ENCODE data around the gene GSK3A.

The GSK3A gene

DNA sequence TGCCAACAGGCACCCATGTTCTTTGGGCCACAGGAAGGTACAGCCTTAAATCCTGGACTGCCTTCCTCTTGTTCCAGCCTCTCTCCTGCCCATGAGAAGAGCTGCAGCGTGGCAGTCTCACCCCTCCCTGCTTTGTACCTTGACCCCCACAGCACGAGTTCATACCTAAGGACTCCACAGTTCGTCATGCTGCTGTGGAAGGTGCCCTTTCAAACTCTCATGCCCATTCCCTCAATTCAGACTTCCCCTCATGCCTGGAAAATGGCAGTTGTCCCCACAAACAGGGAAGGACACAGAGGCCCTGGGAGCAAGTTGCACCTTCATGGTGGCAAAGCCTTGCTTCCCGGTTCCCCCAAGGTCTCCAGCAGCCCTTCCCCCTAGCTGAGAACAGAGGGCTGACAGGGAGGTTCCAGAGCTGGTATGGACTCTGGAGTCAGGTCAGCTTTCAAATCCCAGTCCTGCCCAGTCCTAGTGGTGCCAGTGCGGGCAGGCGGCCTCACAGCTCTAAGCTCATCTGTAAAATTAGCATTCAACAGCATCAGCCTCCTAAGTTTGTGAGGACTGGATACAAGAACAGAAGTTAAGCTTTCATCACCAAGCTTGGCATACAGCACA lies 8.6 kb downstream of the GSK3A start:
- Histone ChIP-seq H3K27me3 (ENCODE audit: insufficient read depth, low read length) (no peaks in the 10 kb centered on the region), H3K4me1 (ENCODE audit: control insufficient read depth, insufficient read depth, low read length, unreplicated experiment) (no peaks in the 10 kb centered on the region), H2AFZ (ENCODE audit: low read length, unreplicated experiment) (no peak overlapping the region), H3K79me2 (ENCODE audit: control insufficient read depth, insufficient read depth, low read length, unreplicated experiment) (no peaks in the 10 kb centered on the region), H3K4me3 (ENCODE audit: low read depth, low read length) (no peak overlapping the region), H3K36me3 (ENCODE audit: insufficient read depth, low read length) (0 out of 2 replicates have a peak, but pooled peaks cover 3% of the 10 kb centered on the region), H3K27ac (ENCODE audit: low read depth, low read length) (no peak overlapping the region)

DNA sequence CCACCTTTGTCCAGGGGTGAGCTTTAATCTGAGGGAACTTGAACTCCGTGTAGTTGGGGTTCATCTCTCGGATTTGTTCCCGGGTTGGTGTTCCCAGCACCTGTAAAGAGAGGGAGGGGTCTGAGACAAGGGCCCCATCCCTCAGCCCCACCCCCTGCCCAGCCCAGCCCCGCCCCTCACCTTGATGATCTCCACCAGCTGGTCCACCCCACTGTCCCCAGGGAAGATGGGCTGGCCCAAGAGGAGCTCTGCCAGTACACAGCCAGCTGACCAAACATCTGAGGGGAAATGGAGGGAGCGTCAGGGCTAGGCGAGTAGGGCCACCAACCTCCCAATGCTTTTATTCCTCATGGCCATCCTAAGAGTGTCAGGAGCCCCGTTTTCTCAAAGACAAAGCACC lies 9.3 kb downstream of the GSK3A start:
- no peaks in the 10 kb centered on the region for H3K4me1 ChIP-seq (ENCODE audit: control insufficient read depth, insufficient read depth, low read length, unreplicated experiment)
- H2AFZ ChIP-seq (ENCODE audit: low read length, unreplicated experiment), result no peak overlapping the region
- no peak overlapping the region for H3K4me3 ChIP-seq (ENCODE audit: low read depth, low read length)
- H3K79me2 ChIP-seq (ENCODE audit: control insufficient read depth, insufficient read depth, low read length, unreplicated experiment), result no peaks in the 10 kb centered on the region
- no peaks in the 10 kb centered on the region for H3K27me3 ChIP-seq (ENCODE audit: insufficient read depth, low read length)
- 0 out of 2 replicates have a peak, but pooled peaks cover 3% of the 10 kb centered on the region for H3K36me3 ChIP-seq (ENCODE audit: insufficient read depth, low read length)
- no peak overlapping the region for H3K27ac ChIP-seq (ENCODE audit: low read depth, low read length)

DNA sequence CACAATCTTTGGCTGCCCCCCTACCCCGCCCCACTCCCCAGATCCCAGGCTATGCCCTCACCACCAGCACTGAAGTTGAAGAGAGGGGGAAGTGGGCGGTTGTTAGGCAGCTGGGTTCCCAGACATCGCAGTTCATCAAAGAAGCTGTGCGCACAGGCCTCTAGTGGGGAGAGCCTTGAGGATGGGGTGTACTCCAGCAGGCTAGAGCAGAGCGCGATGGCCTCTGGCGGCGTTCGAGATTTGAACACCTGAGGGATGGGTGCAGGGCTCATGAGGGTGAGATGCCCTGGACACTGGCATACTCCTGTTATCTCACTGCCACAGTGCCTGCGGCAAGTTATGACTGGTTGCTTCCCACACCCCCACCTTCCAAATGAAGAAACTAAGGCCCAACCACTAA lies 10.0 kb downstream of the GSK3A start:
- no peak overlapping the region for H3K27ac ChIP-seq (ENCODE audit: low read depth, low read length)
- 0 out of 2 replicates have a peak, but pooled peaks cover 3% of the 10 kb centered on the region for H3K36me3 ChIP-seq (ENCODE audit: insufficient read depth, low read length)
- no peaks in the 10 kb centered on the region for H3K4me1 ChIP-seq (ENCODE audit: control insufficient read depth, insufficient read depth, low read length, unreplicated experiment)
- no peaks in the 10 kb centered on the region for H3K27me3 ChIP-seq (ENCODE audit: insufficient read depth, low read length)
- H2AFZ ChIP-seq (ENCODE audit: low read length, unreplicated experiment), result no peak overlapping the region
- H3K79me2 ChIP-seq (ENCODE audit: control insufficient read depth, insufficient read depth, low read length, unreplicated experiment), result no peaks in the 10 kb centered on the region
- H3K4me3 ChIP-seq (ENCODE audit: low read depth, low read length), result no peak overlapping the region

DNA sequence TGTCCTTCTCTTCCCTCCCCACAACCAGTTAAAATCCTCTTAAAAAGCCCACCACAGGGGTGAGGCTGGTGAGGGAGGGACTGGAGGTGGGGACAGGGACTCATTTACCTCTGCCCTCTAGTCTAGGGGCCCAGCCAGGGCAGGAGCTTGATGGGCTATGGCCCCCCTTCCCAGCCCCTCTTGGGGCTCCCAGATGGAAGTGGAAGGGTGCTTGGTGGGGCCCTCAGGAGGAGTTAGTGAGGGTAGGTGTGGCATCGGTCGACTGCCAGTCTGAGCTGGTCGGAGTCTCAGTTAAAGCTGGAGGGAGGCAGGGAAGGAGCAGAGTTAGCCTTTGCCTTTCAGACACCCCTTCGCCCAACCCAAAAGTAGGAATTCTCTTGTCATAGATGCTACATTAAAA lies 11.8 kb downstream of the GSK3A start:
- H3K36me3 ChIP-seq (ENCODE audit: insufficient read depth, low read length), result 0 out of 2 replicates have a peak, but pooled peaks cover 3% of the 10 kb centered on the region
- peaks cover 10% of the 10 kb centered on the region for H3K79me2 ChIP-seq (ENCODE audit: control insufficient read depth, insufficient read depth, low read length, unreplicated experiment)
- no peak overlapping the region for H3K27ac ChIP-seq (ENCODE audit: low read depth, low read length)
- H3K27me3 ChIP-seq (ENCODE audit: insufficient read depth, low read length), result no peaks in the 10 kb centered on the region
- no peak overlapping the region for H3K4me3 ChIP-seq (ENCODE audit: low read depth, low read length)
- H3K4me1 ChIP-seq (ENCODE audit: control insufficient read depth, insufficient read depth, low read length, unreplicated experiment), result no peaks in the 10 kb centered on the region
- no peak overlapping the region for H2AFZ ChIP-seq (ENCODE audit: low read length, unreplicated experiment)

DNA sequence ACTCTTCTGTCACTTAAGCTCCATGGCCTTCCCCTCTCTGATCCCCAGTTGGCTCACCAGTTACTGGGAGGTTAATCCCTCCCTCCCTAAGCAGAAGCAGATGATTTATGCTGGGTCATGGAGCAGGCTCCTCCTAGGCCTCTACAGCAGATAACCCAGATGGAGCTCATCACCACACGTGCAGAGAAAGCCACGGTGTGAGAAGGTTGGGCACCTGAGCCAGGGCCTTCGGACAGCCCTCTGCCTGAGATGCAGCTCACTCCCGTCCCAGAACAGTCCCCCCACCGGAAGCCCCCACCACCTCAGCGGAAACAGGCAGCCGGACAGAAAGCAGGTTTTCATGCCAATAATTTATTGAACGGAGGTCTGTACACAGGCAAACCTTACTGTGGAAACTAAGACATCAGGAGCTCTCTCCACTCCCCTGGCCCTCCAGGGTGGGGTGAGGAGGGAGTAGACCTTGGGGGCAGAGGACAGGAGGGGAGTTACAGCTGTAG lies 12.5 kb downstream of the GSK3A start:
- Histone ChIP-seq H3K36me3 (ENCODE audit: insufficient read depth, low read length) (0 out of 2 replicates have a peak, but pooled peaks cover 3% of the 10 kb centered on the region), H3K27ac (ENCODE audit: low read depth, low read length) (no peak overlapping the region; the same call in 1 of the 2 replicates), H3K27me3 (ENCODE audit: insufficient read depth, low read length) (no peaks in the 10 kb centered on the region), H3K4me3 (ENCODE audit: low read depth, low read length) (no peak overlapping the region), H2AFZ (ENCODE audit: low read length, unreplicated experiment) (no peak overlapping the region), H3K4me1 (ENCODE audit: control insufficient read depth, insufficient read depth, low read length, unreplicated experiment) (no peaks in the 10 kb centered on the region), H3K79me2 (ENCODE audit: control insufficient read depth, insufficient read depth, low read length, unreplicated experiment) (peaks cover 10% of the 10 kb centered on the region)

DNA sequence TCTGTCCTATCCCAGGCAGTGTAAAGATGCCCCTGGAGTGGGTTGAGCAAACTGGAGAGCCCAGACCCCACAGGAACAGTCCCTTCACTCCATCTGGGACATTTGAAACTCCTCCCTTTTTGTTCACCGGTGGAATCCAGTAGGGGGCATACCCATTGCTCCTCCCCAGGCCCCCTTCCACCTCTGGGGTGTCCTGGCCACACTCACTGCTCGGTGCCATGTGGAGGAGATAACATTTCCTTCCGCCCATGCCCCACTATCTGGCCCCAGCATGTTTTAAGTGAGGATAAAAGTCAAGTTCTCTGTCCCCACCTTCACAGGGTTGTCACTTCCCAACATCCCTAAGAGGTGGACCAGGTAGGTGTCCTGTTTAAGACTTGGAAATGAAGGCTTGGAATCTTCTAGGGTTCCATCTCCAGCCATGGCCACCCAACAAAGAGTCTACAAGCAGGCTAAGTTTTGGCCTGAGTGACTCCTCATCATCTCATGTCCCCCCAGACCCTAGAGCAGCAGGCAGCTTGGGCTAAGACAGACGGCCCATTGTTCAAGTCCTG lies 13.0 kb downstream of the GSK3A start:
- Histone ChIP-seq H3K27ac (ENCODE audit: low read depth, low read length) (no peak overlapping the region), H3K27me3 (ENCODE audit: insufficient read depth, low read length) (no peaks in the 10 kb centered on the region), H2AFZ (ENCODE audit: low read length, unreplicated experiment) (no peak overlapping the region), H3K36me3 (ENCODE audit: insufficient read depth, low read length) (0 out of 2 replicates have a peak, but pooled peaks cover 3% of the 10 kb centered on the region), H3K4me3 (ENCODE audit: low read depth, low read length) (no peak overlapping the region), H3K79me2 (ENCODE audit: control insufficient read depth, insufficient read depth, low read length, unreplicated experiment) (peaks cover 10% of the 10 kb centered on the region), H3K4me1 (ENCODE audit: control insufficient read depth, insufficient read depth, low read length, unreplicated experiment) (no peaks in the 10 kb centered on the region)

DNA sequence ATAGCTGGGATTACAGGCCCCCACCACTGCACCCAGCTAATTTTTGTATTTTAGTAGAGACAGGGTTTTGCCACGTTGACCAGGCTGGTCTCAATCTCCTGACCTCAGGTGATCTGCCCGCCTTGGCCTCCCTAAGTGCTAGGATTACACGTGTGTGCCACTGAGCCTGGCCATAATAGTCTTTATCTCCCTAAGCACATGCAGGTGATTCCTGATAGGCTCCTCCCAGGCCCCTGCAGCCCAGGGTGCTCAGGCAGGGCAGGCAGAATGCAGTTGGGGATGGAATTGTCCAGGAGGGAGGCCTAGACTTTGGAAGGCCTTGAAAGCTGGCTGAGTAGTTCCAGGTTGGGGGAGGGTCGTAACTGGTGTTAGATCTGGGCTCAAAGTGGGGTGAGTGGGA lies 13.8 kb downstream of the GSK3A start:
- Histone ChIP-seq H3K36me3 (ENCODE audit: insufficient read depth, low read length) (0 out of 2 replicates have a peak, but pooled peaks cover 3% of the 10 kb centered on the region), H3K4me3 (ENCODE audit: low read depth, low read length) (no peak overlapping the region), H2AFZ (ENCODE audit: low read length, unreplicated experiment) (no peak overlapping the region), H3K27ac (ENCODE audit: low read depth, low read length) (no peak overlapping the region), H3K4me1 (ENCODE audit: control insufficient read depth, insufficient read depth, low read length, unreplicated experiment) (no peaks in the 10 kb centered on the region), H3K79me2 (ENCODE audit: control insufficient read depth, insufficient read depth, low read length, unreplicated experiment) (peaks cover 10% of the 10 kb centered on the region), H3K27me3 (ENCODE audit: insufficient read depth, low read length) (no peaks in the 10 kb centered on the region)

DNA sequence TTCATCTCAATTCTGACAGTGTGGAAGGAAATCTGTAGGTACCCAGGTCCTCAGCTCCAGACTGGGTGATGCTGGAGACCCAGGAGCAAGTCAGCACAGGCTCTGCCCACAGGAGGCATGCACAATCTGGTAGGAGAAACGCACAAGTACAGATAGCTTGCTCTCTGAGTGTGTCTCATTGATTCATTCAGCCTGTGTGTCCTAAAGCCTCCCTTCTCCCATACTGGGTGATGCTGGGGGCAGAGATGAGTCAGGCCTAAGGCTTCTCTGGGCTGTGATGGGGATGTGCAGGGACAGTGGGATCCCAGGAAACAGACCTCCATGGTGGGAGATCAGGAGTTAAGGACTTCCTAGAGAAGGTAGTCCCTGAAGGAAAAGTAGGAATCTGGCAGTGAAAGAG lies 15.5 kb downstream of the GSK3A start:
- Histone ChIP-seq H3K27ac (ENCODE audit: low read depth, low read length) (no peak overlapping the region), H3K27me3 (ENCODE audit: insufficient read depth, low read length) (no peaks in the 10 kb centered on the region), H3K79me2 (ENCODE audit: control insufficient read depth, insufficient read depth, low read length, unreplicated experiment) (peaks cover 21% of the 10 kb centered on the region), H3K36me3 (ENCODE audit: insufficient read depth, low read length) (0 out of 2 replicates have a peak, but pooled peaks cover 3% of the 10 kb centered on the region), H3K4me3 (ENCODE audit: low read depth, low read length) (no peak overlapping the region), H2AFZ (ENCODE audit: low read length, unreplicated experiment) (no peak overlapping the region), H3K4me1 (ENCODE audit: control insufficient read depth, insufficient read depth, low read length, unreplicated experiment) (no peaks in the 10 kb centered on the region)

DNA sequence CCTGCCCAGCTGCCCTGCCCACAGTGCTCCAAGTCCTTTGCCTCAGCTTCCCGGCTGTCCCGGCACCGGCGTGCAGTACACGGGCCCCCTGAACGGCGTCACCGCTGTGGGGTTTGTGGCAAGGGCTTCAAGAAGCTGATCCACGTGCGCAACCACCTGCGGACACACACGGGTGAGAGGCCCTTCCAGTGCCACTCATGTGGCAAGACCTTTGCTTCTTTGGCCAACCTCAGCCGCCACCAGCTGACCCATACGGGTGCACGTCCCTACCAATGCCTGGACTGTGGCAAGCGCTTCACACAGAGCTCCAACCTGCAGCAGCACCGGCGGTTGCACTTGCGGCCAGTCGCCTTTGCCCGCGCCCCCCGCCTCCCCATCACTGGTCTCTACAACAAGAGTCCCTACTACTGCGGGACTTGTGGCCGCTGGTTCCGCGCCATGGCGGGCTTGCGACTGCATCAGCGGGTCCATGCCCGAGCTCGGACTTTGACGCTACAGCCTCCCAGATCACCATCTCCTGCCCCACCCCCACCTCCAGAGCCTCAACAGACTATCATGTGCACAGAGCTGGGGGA lies 16.6 kb downstream of the GSK3A start:
- Histone ChIP-seq H3K4me1 (ENCODE audit: control insufficient read depth, insufficient read depth, low read length, unreplicated experiment) (no peaks in the 10 kb centered on the region), H2AFZ (ENCODE audit: low read length, unreplicated experiment) (no peak overlapping the region), H3K36me3 (ENCODE audit: insufficient read depth, low read length) (0 out of 2 replicates have a peak, but pooled peaks cover 3% of the 10 kb centered on the region), H3K4me3 (ENCODE audit: low read depth, low read length) (no peak overlapping the region), H3K27ac (ENCODE audit: low read depth, low read length) (no peak overlapping the region), H3K27me3 (ENCODE audit: insufficient read depth, low read length) (no peaks in the 10 kb centered on the region), H3K79me2 (ENCODE audit: control insufficient read depth, insufficient read depth, low read length, unreplicated experiment) (peaks cover 30% of the 10 kb centered on the region)

DNA sequence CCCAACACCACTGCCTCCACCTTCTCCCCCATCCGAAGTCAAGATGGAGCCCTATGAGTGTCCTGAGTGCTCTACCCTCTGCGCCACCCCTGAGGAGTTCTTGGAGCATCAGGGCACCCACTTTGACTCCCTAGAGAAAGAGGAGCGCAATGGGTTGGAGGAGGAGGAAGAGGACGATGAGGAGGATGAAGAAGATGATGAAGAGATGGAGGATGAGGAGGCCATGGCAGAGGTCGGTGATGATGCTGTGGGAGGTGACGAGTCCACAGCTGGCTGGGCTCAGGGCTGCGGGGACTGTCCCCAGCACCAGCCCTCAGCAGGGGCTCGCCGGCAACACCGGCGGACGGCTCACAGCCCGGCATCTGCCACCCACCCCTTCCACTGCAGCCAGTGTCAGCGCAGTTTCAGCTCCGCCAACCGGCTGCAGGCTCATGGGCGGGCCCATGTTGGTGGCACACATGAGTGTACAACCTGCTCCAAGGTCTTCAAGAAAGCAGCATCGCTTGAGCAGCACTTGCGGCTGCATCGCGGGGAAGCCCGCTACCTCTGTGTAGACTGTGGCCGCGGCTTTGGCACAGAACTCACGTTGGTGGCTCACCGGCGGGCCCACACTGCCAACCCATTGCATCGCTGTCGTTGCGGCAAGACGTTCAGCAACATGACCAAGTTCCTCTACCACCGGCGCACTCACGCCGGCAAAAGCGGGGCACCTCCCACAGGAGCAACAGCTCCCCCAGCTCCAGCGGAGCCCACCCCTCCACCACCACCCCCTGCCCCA lies 17.3 kb downstream of the GSK3A start:
- Histone ChIP-seq H3K27me3 (ENCODE audit: insufficient read depth, low read length) (no peaks in the 10 kb centered on the region), H3K4me1 (ENCODE audit: control insufficient read depth, insufficient read depth, low read length, unreplicated experiment) (no peaks in the 10 kb centered on the region), H3K79me2 (ENCODE audit: control insufficient read depth, insufficient read depth, low read length, unreplicated experiment) (peaks cover 37% of the 10 kb centered on the region), H3K4me3 (ENCODE audit: low read depth, low read length) (no peak overlapping the region), H3K27ac (ENCODE audit: low read depth, low read length) (no peak overlapping the region), H2AFZ (ENCODE audit: low read length, unreplicated experiment) (no peak overlapping the region), H3K36me3 (ENCODE audit: insufficient read depth, low read length) (0 out of 2 replicates have a peak, but pooled peaks cover 3% of the 10 kb centered on the region)
